SK-N-SH (cell line): ENCODE results near the gene LPIN1. TPM values are rescaled to one million over a fixed set of nuclear protein-coding genes. Genes with fewer than 3 reads are reported as not detected.

Source experiments
- CTCF ChIA-PET: fragments of 300-600, 350-600 bp; formaldehyde crosslinking; extraction: SDS; loops from one replicate; lab custom pipeline; 2021; lab: Yijun Ruan, JAX
- POLR2A ChIA-PET: fragments of 350-600 bp; sonication (Branson Sonifier 250); formaldehyde crosslinking; extraction: SDS; loops from one replicate; lab custom pipeline; 2020; ENCODE audit warnings: antibody characterized with exemption, inconsistent platforms; lab: Yijun Ruan, JAX
- DNase-seq: peaks from one replicate; pipeline ENCODE4 v3.0.0; 2012
- H2AFZ ChIP-seq: fragments of 200-600 bp; sonication (generic); 2 replicates; pipeline ENCODE4 v1.8.1; 2016; ENCODE audit warnings: antibody characterized with exemption, mild to moderate bottlenecking, low read depth
- H3F3A ChIP-seq: fragments of 200-600 bp; sonication (generic); replicated peaks from 2 replicates; pipeline ENCODE3; 2016; ENCODE audit warnings: antibody characterized with exemption, mild to moderate bottlenecking; ENCODE audit not compliant: insufficient read depth
- H3K27ac ChIP-seq, 2 experiments: fragments of 200-500 bp in 1 of 2; fragments of 200-600 bp in 1 of 2; sonication (Bioruptor generic) in 1 of 2; sonication (generic), shearing (Covaris generic) in 1 of 2; 2 replicates each; pipeline versions ENCODE4 v1.5.1 to v1.6.1; 2014 to 2016; ENCODE audit warnings: low read depth in 2 of 2, inconsistent platforms in 1 of 2, low read length in 1 of 2, mild to moderate bottlenecking in 1 of 2, mixed read lengths in 1 of 2
- H3K27me3 ChIP-seq: fragments of 200-600 bp; sonication (generic), shearing (Covaris generic); 2 replicates; pipeline ENCODE4 v1.6.1; 2016; ENCODE audit warnings: mixed run types; ENCODE audit not compliant: insufficient read depth
- H3K36me3 ChIP-seq, 2 experiments: fragments of 200-500 bp in 1 of 2; fragments of 200-600 bp in 1 of 2; sonication (Bioruptor generic) in 1 of 2; sonication (generic) in 1 of 2; replicated peaks in 1 of 2; 2 replicates each; pipeline versions ENCODE3 to v1.5.1; 2014 to 2016; ENCODE audit warnings: low read length in 1 of 2, mild to moderate bottlenecking in 1 of 2; ENCODE audit not compliant: insufficient read depth in 2 of 2, control insufficient read depth in 1 of 2
- H3K4me1 ChIP-seq, 2 experiments: fragments of 200-500 bp in 1 of 2; fragments of 200-600 bp in 1 of 2; sonication (Bioruptor generic) in 1 of 2; sonication (generic), shearing (Covaris generic) in 1 of 2; 2 replicates each; pipeline versions ENCODE4 v1.5.1 to v1.6.1; 2014 to 2016; ENCODE audit warnings: low read depth in 1 of 2, low read length in 1 of 2, mixed run types in 1 of 2; ENCODE audit not compliant: insufficient read depth in 2 of 2, control insufficient read depth in 1 of 2
- H3K4me2 ChIP-seq: fragments of 200-600 bp; sonication (generic), shearing (Covaris generic); 2 replicates; pipeline ENCODE4 v1.6.1; 2017; ENCODE audit warnings: mixed run types
- H3K4me3 ChIP-seq, 2 experiments: fragments of 200-500 bp in 1 of 2; fragments of 200-600 bp in 1 of 2; sonication (Bioruptor generic) in 1 of 2; sonication (generic), shearing (Covaris generic) in 1 of 2; 2 replicates each; pipeline versions ENCODE4 v1.5.1 to v1.8.1; 2014 to 2016; ENCODE audit warnings: low read depth in 2 of 2, inconsistent platforms in 1 of 2, low read length in 1 of 2, mild to moderate bottlenecking in 1 of 2, mixed read lengths in 1 of 2, moderate library complexity in 1 of 2
- H3K79me2 ChIP-seq: fragments of 200-600 bp; sonication (generic); 2 replicates; pipeline ENCODE4 v1.8.1; 2017; ENCODE audit warnings: mild to moderate bottlenecking; ENCODE audit not compliant: insufficient read depth
- H3K9ac ChIP-seq: fragments of 200-600 bp; sonication (generic); 2 replicates; pipeline ENCODE4 v1.6.1; 2017; ENCODE audit warnings: mixed run types
- H3K9me2 ChIP-seq: fragments of 200-600 bp; sonication (generic); 2 replicates; pipeline ENCODE4 v1.6.1; 2017; ENCODE audit warnings: mixed run types
- H3K9me3 ChIP-seq: fragments of 200-600 bp; sonication (generic); 2 replicates; pipeline ENCODE4 v1.6.1; 2017; ENCODE audit warnings: mixed run types, mild to moderate bottlenecking, moderate library complexity
- H4K20me1 ChIP-seq: fragments of 200-600 bp; sonication (generic); 2 replicates; pipeline ENCODE4 v1.6.1; 2017; ENCODE audit warnings: mild to moderate bottlenecking, mixed run types; ENCODE audit not compliant: insufficient read depth
- CHD2 ChIP-seq: fragments of 150-350 bp; IDR thresholded peaks from 2 replicates; pipeline ENCODE4 v1.6.1; 2018; ENCODE audit warnings: low read length; ENCODE audit not compliant: partially characterized antibody
- CTCF ChIP-seq: fragments of 200-600 bp; sonication (generic); IDR thresholded peaks from 2 replicates; pipeline ENCODE4 v1.6.1; 2017; ENCODE audit warnings: antibody characterized with exemption, mild to moderate bottlenecking, moderate library complexity
- ELF1 ChIP-seq: IDR thresholded peaks from 2 replicates; pipeline ENCODE4 v1.4.0; 2012
- EP300 ChIP-seq, 2 experiments: IDR thresholded peaks; 2 replicates each; pipeline versions ENCODE4 v1.4.0 to v1.6.1; 2012; ENCODE audit warnings: borderline replicate concordance in 1 of 2, low read depth in 1 of 2, low read length in 1 of 2
- EZH2phosphoT487 ChIP-seq: fragments of 200-600 bp; sonication (generic); IDR thresholded peaks from 2 replicates; pipeline ENCODE4 v1.6.1; 2017; ENCODE audit warnings: low read depth, mixed run types, mild to moderate bottlenecking, antibody characterized with exemption, moderate library complexity, borderline replicate concordance
- FOXJ3 ChIP-seq: sonication (generic); formaldehyde crosslinking; IDR thresholded peaks from 2 replicates; pipeline ENCODE4 v1.5.1; 2020; ENCODE audit warnings: mild to moderate bottlenecking, missing genetic modification reagents
- GABPA ChIP-seq: IDR thresholded peaks from 2 replicates; pipeline ENCODE4 v1.4.0; 2012; ENCODE audit warnings: low read depth, mild to moderate bottlenecking
- GATA2 ChIP-seq: sonication (generic); formaldehyde crosslinking; IDR thresholded peaks from 2 replicates; pipeline ENCODE4 v1.5.0; 2020; ENCODE audit warnings: mild to moderate bottlenecking, missing genetic modification reagents
- JUND ChIP-seq: IDR thresholded peaks from 2 replicates; pipeline ENCODE4 v1.4.0; 2012
- MAX ChIP-seq: IDR thresholded peaks from 2 replicates; pipeline ENCODE4 v1.4.0; 2012; ENCODE audit warnings: low read depth
- MEF2A ChIP-seq: IDR thresholded peaks from 2 replicates; pipeline ENCODE4 v1.4.0; 2012; ENCODE audit warnings: low read depth, borderline replicate concordance
- MXI1 ChIP-seq: IDR thresholded peaks from 2 replicates; pipeline ENCODE4 v1.6.1; 2012; ENCODE audit warnings: mild to moderate bottlenecking, low read depth, low read length, improper control_type of control experiment
- NFIC ChIP-seq: IDR thresholded peaks from 2 replicates; pipeline ENCODE4 v1.4.0; 2012; ENCODE audit warnings: borderline replicate concordance
- POLR2AphosphoS5 ChIP-seq: IDR thresholded peaks from 2 replicates; pipeline ENCODE4 v1.6.1; 2012; ENCODE audit warnings: low read depth, low read length
- RAD21 ChIP-seq: IDR thresholded peaks from 2 replicates; pipeline ENCODE4 v1.6.1; 2012; ENCODE audit warnings: mild to moderate bottlenecking, low read length
- RCOR1 ChIP-seq: fragments of 150-350 bp; IDR thresholded peaks from 2 replicates; pipeline ENCODE4 v1.6.1; 2017; ENCODE audit warnings: antibody characterized with exemption, low read length
- REST ChIP-seq: IDR thresholded peaks from 2 replicates; pipeline ENCODE4 v1.6.1; 2012; ENCODE audit warnings: mild to moderate bottlenecking, low read depth, low read length, moderate library complexity
- RFX5 ChIP-seq: IDR thresholded peaks from 2 replicates; pipeline ENCODE4 v1.6.1; 2012; ENCODE audit warnings: mild to moderate bottlenecking, improper control_type of control experiment, low read length
- RXRA ChIP-seq: IDR thresholded peaks from 2 replicates; pipeline ENCODE4 v1.4.0; 2012; ENCODE audit warnings: low read depth, mild to moderate bottlenecking, borderline replicate concordance
- SIN3A ChIP-seq: IDR thresholded peaks from 2 replicates; pipeline ENCODE4 v1.6.1; 2012; ENCODE audit warnings: low read depth, mild to moderate bottlenecking, low read length, moderate library complexity, borderline replicate concordance
- TAF1 ChIP-seq: IDR thresholded peaks from 2 replicates; pipeline ENCODE4 v1.6.1; 2012; ENCODE audit warnings: low read depth, mild to moderate bottlenecking, low read length, moderate library complexity, borderline replicate concordance
- TCF12 ChIP-seq: IDR thresholded peaks from 2 replicates; pipeline ENCODE4 v1.4.0; 2012
- USF2 ChIP-seq: fragments of 150-350 bp; IDR thresholded peaks from 2 replicates; pipeline ENCODE4 v1.6.1; 2017; ENCODE audit warnings: antibody characterized with exemption, low read length, low read depth, borderline replicate concordance
- ZBTB33 ChIP-seq: IDR thresholded peaks from 2 replicates; pipeline ENCODE4 v1.4.0; 2012; ENCODE audit warnings: low read depth, borderline replicate concordance
- WGBS: methylation state at CpG from one replicate; pipeline ENCODE4 v1.1.6; 2017; ENCODE audit warnings: low lambda C conversion rate; 5-methylcytosine and 5-hydroxymethylcytosine counted together
- polyA plus RNA-seq, 3 experiments: library from polyadenylated mRNA; depleted of rRNA; stranded (reverse); fragments of >200 nt; gene quantifications; 2 replicates each; pipeline ENCODE4 v1.2.3, GENCODE V29; 2012

LPIN1 gene
- polyA plus RNA-seq, 1 of the 3 experiments (the other 2 are of a cell fraction): 22.1 TPM

- peak; percentile 77 for DNase-seq
- Histone ChIP-seq H4K20me1 (peaks cover 56% of the 10 kb centered on the region), H3K9me2 (no peaks in the 10 kb centered on the region), H3K9ac (no peak overlapping the region), H3K79me2 (peaks cover 81% of the 10 kb centered on the region), H3K27me3 (no peaks in the 10 kb centered on the region), H3F3A (peaks cover 3% of the 10 kb centered on the region), H2AFZ (no peak overlapping the region), H3K27ac (peak overlapping the region in 1 of 2 experiments; percentile 73; a peak in 2 of 4 replicates), H3K4me3 (no peak overlapping the region), H3K9me3 (no peaks in the 10 kb centered on the region), H3K4me1 (peaks cover 23 to 45% of the 10 kb centered on the region in 2 experiments), H3K4me2 (peak overlapping the region; percentile 51), H3K36me3 (peaks cover 5 to 7% of the 10 kb centered on the region in 2 experiments)
- 58% methylated on average over 15 of the region's 15 CpGs for WGBS
- ChIA-PET CTCF (interaction anchor here (1.2 to 32.6 kb wide), 11 partner anchors 10 to 172 kb away, joined by 3 to 873 read pairs (median 7); no protein-coding TSS in a partner anchor), POLR2A (interaction anchor here (1.6 to 2.6 kb wide), 2 partner anchors 10 to 20 kb away, joined by 8 to 18 read pairs; no protein-coding TSS in a partner anchor)
- peak; percentile 73; the same call in 1 of the 2 replicates for TF ChIP-seq FOXJ3 (CRISPR knock-in tag)
- peak; percentile 67 for TF ChIP-seq NFIC
- TF ChIP-seq RFX5: no peak
- TF ChIP-seq ZBTB33: no peak
- TF ChIP-seq TCF12: peak; percentile 74
- TF ChIP-seq MXI1: 0 out of 2 replicates have a peak, but pooled peaks have one; percentile 34
- TF ChIP-seq CTCF: no peak
- no peak for TF ChIP-seq RAD21
- TF ChIP-seq TAF1: no peak
- TF ChIP-seq GABPA: no peak
- no peak for TF ChIP-seq REST
- TF ChIP-seq USF2: no peak
- TF ChIP-seq CHD2: no peak
- TF ChIP-seq MAX: 0 out of 2 replicates have a peak, but pooled peaks have one; percentile 19
- peak; percentile 77; the same call in 1 of the 2 replicates for TF ChIP-seq JUND
- TF ChIP-seq EP300 (IDR thresholded peaks at IDR 0.05; ENCODE audit: borderline replicate concordance in 1 of 2, low read depth in 1 of 2, low read length in 1 of 2): peak in 1 of 2 experiments; percentile 67; a peak in 1 of 4 replicates
- peak; percentile 48; the same call in 1 of the 2 replicates for TF ChIP-seq POLR2AphosphoS5
- TF ChIP-seq GATA2 (CRISPR knock-in tag): peak; percentile 93
- TF ChIP-seq SIN3A: no peak
- peak; percentile 40; the same call in 1 of the 2 replicates for TF ChIP-seq RCOR1
- TF ChIP-seq EZH2phosphoT487: no peak
- TF ChIP-seq ELF1: no peak
- no peak for TF ChIP-seq MEF2A
- no peak for TF ChIP-seq RXRA
Measured at GRCh38 chr2:11753886-11754699, 7.7 kb downstream of the LPIN1 start.
